ENCODE results near the gene CENPM.
A peak's percentile ranks its signal among the peaks of the same experiment; 100 is the strongest.

CENPM gene

GRCh38 chr22:41946629-41947423, at the start of gene CENPM:
CENPM (minus strand) TSS chr22:41947152; CDS start chr22:41947076, 76 bp downstream.
- TF ChIP-seq CTCF (IDR thresholded peaks at IDR 0.05; ENCODE audit: insufficient read depth, low read depth, low read length, missing control alignments), result no peak
- H3K4me3 ChIP-seq (ENCODE audit: low read length), result peak within 1 kb of the TSS; percentile 81
- DNase-seq (ENCODE audit: low read depth), result peak; percentile 96

- TF ChIP-seq CTCF (IDR thresholded peaks at IDR 0.05; ENCODE audit: insufficient read depth, low read depth, low read length, missing control alignments), result no peak
- DNase-seq (ENCODE audit: low read depth), result no peak
- no peak overlapping the region for H3K4me3 ChIP-seq (ENCODE audit: low read length)
These were observed 48.3 kb upstream of the CENPM start for GRCh38 chr22:41995211-41995610.

DNA sequence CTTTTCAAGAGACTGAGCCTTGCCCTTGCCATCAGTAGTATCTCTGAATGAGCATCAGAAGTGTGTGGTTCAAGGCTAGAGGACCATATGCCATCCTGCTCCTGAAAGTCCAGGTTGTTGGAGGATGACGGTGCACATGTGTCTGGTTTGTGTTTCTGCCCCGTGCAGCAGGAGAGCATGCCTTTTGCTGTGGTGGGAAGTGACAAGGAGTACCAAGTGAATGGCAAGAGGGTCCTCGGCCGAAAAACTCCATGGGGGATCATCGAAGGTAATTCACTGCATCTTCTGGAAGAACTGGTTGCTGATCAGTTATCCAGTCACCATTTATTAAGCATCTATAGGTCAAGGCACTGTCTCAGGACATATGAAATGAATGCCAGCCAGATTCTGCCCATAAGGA, 45.5 kb upstream of the CENPM start:
- TF ChIP-seq CTCF (IDR thresholded peaks at IDR 0.05; ENCODE audit: insufficient read depth, low read depth, low read length, missing control alignments), result no peak
- DNase-seq (ENCODE audit: low read depth), result no peak
- no peak overlapping the region for H3K4me3 ChIP-seq (ENCODE audit: low read length)

DNA sequence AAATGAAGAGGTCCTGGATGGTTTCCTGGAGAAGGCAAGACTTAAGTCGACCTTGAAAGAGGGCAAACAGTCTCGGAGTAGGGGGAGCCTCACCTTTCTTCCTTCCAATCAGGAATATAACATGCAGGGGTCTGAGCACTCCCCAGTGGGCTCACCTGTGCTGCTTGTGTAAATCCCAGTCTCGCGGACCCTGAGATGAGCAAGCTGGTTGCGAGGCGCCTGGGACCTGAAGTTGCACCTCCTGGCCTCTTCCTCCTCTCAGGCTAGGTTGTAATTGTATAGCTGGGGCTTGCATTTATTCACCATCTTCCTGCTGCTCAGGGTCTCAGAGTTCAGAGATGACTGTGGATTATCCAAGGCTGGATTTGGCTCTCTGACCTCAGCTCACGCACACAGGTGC, 44.2 kb upstream of the CENPM start:
- H3K4me3 ChIP-seq (ENCODE audit: low read length), result no peak overlapping the region
- no peak for TF ChIP-seq CTCF (IDR thresholded peaks at IDR 0.05; ENCODE audit: insufficient read depth, low read depth, low read length, missing control alignments)
- DNase-seq (ENCODE audit: low read depth), result no peak

DNA sequence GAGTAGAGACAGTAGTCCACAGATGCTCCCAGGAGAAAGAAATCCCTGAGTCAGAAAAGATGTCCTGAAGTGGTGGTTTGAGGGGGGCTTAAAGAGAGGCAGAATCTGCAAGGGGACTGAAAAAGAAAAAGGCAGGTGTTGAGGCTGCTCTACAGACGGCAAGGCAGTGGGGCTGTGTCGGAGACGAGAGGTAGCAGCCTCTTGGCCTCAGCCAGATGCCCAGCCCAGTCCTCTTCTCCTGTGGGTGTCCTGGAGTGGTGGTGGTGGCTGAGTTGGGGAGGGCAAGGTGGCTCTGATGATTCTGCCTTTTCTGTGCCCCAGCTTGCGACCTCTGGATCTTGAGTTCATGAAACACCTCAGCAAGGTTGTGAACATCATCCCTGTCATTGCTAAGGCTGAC, 42.3 kb upstream of the CENPM start:
- no peak overlapping the region for H3K4me3 ChIP-seq (ENCODE audit: low read length)
- no peak for TF ChIP-seq CTCF (IDR thresholded peaks at IDR 0.05; ENCODE audit: insufficient read depth, low read depth, low read length, missing control alignments)
- no peak for DNase-seq (ENCODE audit: low read depth)

- no peak overlapping the region for H3K4me3 ChIP-seq (ENCODE audit: low read length)
- no peak for TF ChIP-seq CTCF (IDR thresholded peaks at IDR 0.05; ENCODE audit: insufficient read depth, low read depth, low read length, missing control alignments)
- no peak for DNase-seq (ENCODE audit: low read depth)
These were observed 40.3 kb upstream of the CENPM start for GRCh38 chr22:41987276-41987675.

All from epithelial cell of esophagus (primary cell).